Measurements from ENCODE around the gene NEK1. TPM values are rescaled to one million over a fixed set of nuclear protein-coding genes. Genes with fewer than 3 reads are reported as not detected.

Gene NEK1
- total RNA-seq, 4 donors from 2014 or later: 10.2 to 15.8 (median 12.9) TPM

GRCh38 chr4:169361756-169362155, 250.6 kb downstream of the NEK1 start:
- H3K4me1 ChIP-seq: no peaks in the 10 kb centered on the region
- peaks cover 0 to 3% (median under 1%) of the 10 kb centered on the region in 4 donors for H3K9me3 ChIP-seq
- H3K36me3 ChIP-seq: no peaks in the 10 kb centered on the region
- TF ChIP-seq EP300 (IDR thresholded peaks at IDR 0.05) (no peak), POLR2A (IDR thresholded peaks at IDR 0.05; ENCODE audit: low read depth) (no peak), CTCF (IDR thresholded peaks at IDR 0.05) (no peak), POLR2AphosphoS5 (IDR thresholded peaks at IDR 0.05) (no peak)
- intact Hi-C loops (cut with DNase I): no loop called here
- WGBS: 66% methylated on average over 3 of the region's 3 CpGs
- no peak for DNase-seq (ENCODE audit: extremely low spot score)
- no peak overlapping the region for H3K27ac ChIP-seq (replicated peaks in 1 of 4)
- H3K27me3 ChIP-seq: no peaks in the 10 kb centered on the region
- H3K4me3 ChIP-seq: no peak overlapping the region

GRCh38 chr4:169359961-169360360, 252.4 kb downstream of the NEK1 start:
- H3K9me3 ChIP-seq: no peaks in the 10 kb centered on the region

GRCh38 chr4:169352360-169352759, 260.0 kb downstream of the NEK1 start:
- no peak overlapping the region for H3K4me3 ChIP-seq
- DNase-seq (ENCODE audit: extremely low spot score): no peak
- H3K27ac ChIP-seq (replicated peaks in 1 of 4): no peak overlapping the region
- H3K9me3 ChIP-seq: no peaks in the 10 kb centered on the region
- intact Hi-C loops (cut with DNase I): no loop called here
- H3K27me3 ChIP-seq: no peaks in the 10 kb centered on the region
- H3K36me3 ChIP-seq: no peaks in the 10 kb centered on the region
- no peaks in the 10 kb centered on the region for H3K4me1 ChIP-seq
- WGBS: 88% methylated on average over 3 of the region's 3 CpGs
- no peak for TF ChIP-seq EP300 (IDR thresholded peaks at IDR 0.05)
- no peak for TF ChIP-seq POLR2AphosphoS5 (IDR thresholded peaks at IDR 0.05)
- TF ChIP-seq CTCF (IDR thresholded peaks at IDR 0.05): no peak
- no peak for TF ChIP-seq POLR2A (IDR thresholded peaks at IDR 0.05; ENCODE audit: low read depth)

More at GRCh38 chr4:169359961-169360360, 252.4 kb downstream of the NEK1 start:
- H3K36me3 ChIP-seq: no peaks in the 10 kb centered on the region
- DNase-seq (ENCODE audit: extremely low spot score): no peak
- WGBS: 90% methylated on average over 3 of the region's 3 CpGs
- intact Hi-C loops (cut with DNase I): no loop called here
- TF ChIP-seq POLR2AphosphoS5 (IDR thresholded peaks at IDR 0.05) (no peak), CTCF (IDR thresholded peaks at IDR 0.05) (no peak), POLR2A (IDR thresholded peaks at IDR 0.05; ENCODE audit: low read depth) (no peak), EP300 (IDR thresholded peaks at IDR 0.05) (no peak)
- H3K27ac ChIP-seq (replicated peaks in 1 of 4): no peak overlapping the region
- no peaks in the 10 kb centered on the region for H3K27me3 ChIP-seq
- H3K4me3 ChIP-seq: no peak overlapping the region
- no peaks in the 10 kb centered on the region for H3K4me1 ChIP-seq

- no peaks in the 10 kb centered on the region for H3K36me3 ChIP-seq
- no peaks in the 10 kb centered on the region for H3K4me1 ChIP-seq
- no peak for DNase-seq (ENCODE audit: extremely low spot score)
- no peak for TF ChIP-seq POLR2AphosphoS5 (IDR thresholded peaks at IDR 0.05)
- H3K27ac ChIP-seq (replicated peaks in 1 of 4): no peak overlapping the region
- intact Hi-C loops (cut with DNase I): no loop called here
- no peaks in the 10 kb centered on the region for H3K27me3 ChIP-seq
- H3K9me3 ChIP-seq: no peaks in the 10 kb centered on the region
- 62% methylated on average over 7 of the region's 7 CpGs for WGBS
- H3K4me3 ChIP-seq: no peak overlapping the region
Measured at GRCh38 chr4:169351872-169352271, 260.5 kb downstream of the NEK1 start.

- TF ChIP-seq POLR2AphosphoS5 (IDR thresholded peaks at IDR 0.05): no peak
- TF ChIP-seq EP300 (IDR thresholded peaks at IDR 0.05): no peak
- no peak for TF ChIP-seq POLR2A (IDR thresholded peaks at IDR 0.05; ENCODE audit: low read depth)
- no peak for TF ChIP-seq CTCF (IDR thresholded peaks at IDR 0.05)
- DNase-seq (ENCODE audit: extremely low spot score): no peak
- Histone ChIP-seq H3K9me3 (no peaks in the 10 kb centered on the region), H3K36me3 (no peaks in the 10 kb centered on the region), H3K4me1 (no peaks in the 10 kb centered on the region), H3K27ac (replicated peaks in 1 of 4) (no peak overlapping the region), H3K27me3 (no peaks in the 10 kb centered on the region), H3K4me3 (no peak overlapping the region)
- intact Hi-C loops (cut with DNase I): no loop called here
- WGBS: 92% methylated on average over 4 of the region's 4 CpGs
Measured at GRCh38 chr4:169348541-169348940, 263.8 kb downstream of the NEK1 start.
